Esophagus muscularis mucosa (tissue), 4 donors: ENCODE results near the gene PPP2R5D. TPM values are rescaled to one million over a fixed set of nuclear protein-coding genes. Genes with fewer than 3 reads are reported as not detected.

Experiments
- DNase-seq: peaks from one replicate; pipeline ENCODE4 v3.0.0-alpha.2; 2017; ENCODE audit errors: extremely low spot score
- H3K27ac ChIP-seq, 4 donors: fragments of 200-600 bp; sonication (generic); replicated peaks in 1 of 4; 1 replicate in 3 of 4; 2 replicates in 1 of 4; pipeline ENCODE4 v1.5.1; 2016 to 2019; ENCODE audit warnings: mild to moderate bottlenecking in 1 of 4
- H3K27me3 ChIP-seq, 4 donors: fragments of 200-600 bp; sonication (generic); one replicate each; pipeline versions ENCODE4 v1.5.1 to v1.6.0; 2016 to 2019
- H3K36me3 ChIP-seq, 4 donors: fragments of 200-600 bp; sonication (generic); one replicate each; pipeline ENCODE4 v1.5.1; 2016 to 2019
- H3K4me1 ChIP-seq, 4 donors: fragments of 200-600 bp; sonication (generic); one replicate each; pipeline ENCODE4 v1.5.1; 2016 to 2019
- H3K4me3 ChIP-seq, 4 donors: fragments of 200-600 bp; sonication (generic); 1 replicate in 2 of 4; 2 replicates in 2 of 4; pipeline ENCODE4 v1.5.1; 2016 to 2019; ENCODE audit warnings: mild to moderate bottlenecking in 4 of 4, moderate library complexity in 1 of 4
- H3K9me3 ChIP-seq, 4 donors: fragments of 200-600 bp; sonication (generic); 1 replicate in 3 of 4; 2 replicates in 1 of 4; pipeline ENCODE4 v1.5.1; 2016 to 2019
- CTCF ChIP-seq, 3 experiments: fragments of 200-600 bp in 2 of 3; fragments of 450-650 bp in 1 of 3; sonication (generic) in 2 of 3; IDR thresholded peaks; one replicate each; pipeline ENCODE4 v1.5.1; 2017 to 2019; ENCODE audit warnings: antibody characterized with exemption in 3 of 3, mild to moderate bottlenecking in 2 of 3, moderate library complexity in 1 of 3
- EP300 ChIP-seq: sonication (generic); formaldehyde crosslinking; IDR thresholded peaks from one replicate; pipeline ENCODE4 v1.6.1; 2017; ENCODE audit warnings: antibody characterized with exemption
- POLR2A ChIP-seq: fragments of 450-650 bp; IDR thresholded peaks from one replicate; pipeline ENCODE4 v1.6.1; 2017; ENCODE audit warnings: antibody characterized with exemption, moderate library complexity, mild to moderate bottlenecking, low read depth
- POLR2AphosphoS5 ChIP-seq, 2 donors: sonication (generic); formaldehyde crosslinking; IDR thresholded peaks; one replicate each; pipeline ENCODE4 v1.6.1; 2017; ENCODE audit warnings: antibody characterized with exemption in 2 of 2
- WGBS: methylation state at CpG from one replicate; pipeline ENCODE4 v1.1.5; 2018; 5-methylcytosine and 5-hydroxymethylcytosine counted together
- intact Hi-C: fragments of 100-400 bp; cut with DNase I; formaldehyde crosslinking; loops from one replicate; pipeline ENCODE4 v1.15.1; 2023
- total RNA-seq, 4 donors: library from RNA; depleted of rRNA; stranded (reverse); fragments of >200 nt; gene quantifications; one replicate each; pipeline versions ENCODE4 v1.1.0 to v1.2.1, GENCODE V29; 2016

Gene PPP2R5D
- total RNA-seq, 4 donors from 2014 or later, result 35.3 to 48.2 (median 42.4) TPM

- no peak for DNase-seq
- Histone ChIP-seq H3K27me3 (no peaks in the 10 kb centered on the region), H3K36me3 (peaks cover 10 to 95% (median 70%) of the 10 kb centered on the region in 4 donors), H3K4me3 (no peak overlapping the region), H3K27ac (no peak overlapping the region), H3K4me1 (peaks cover 9 to 12% (median 10%) of the 10 kb centered on the region in 4 donors), H3K9me3 (no peaks in the 10 kb centered on the region)
- intact Hi-C loops, result no loop called here
- WGBS, result 91% methylated on average over 9 of the region's 9 CpGs
- TF ChIP-seq POLR2AphosphoS5 (IDR thresholded peaks at IDR 0.05) (no peak), CTCF (IDR thresholded peaks at IDR 0.05) (no peak), EP300 (no peak), POLR2A (no peak)
Observed at GRCh38 chr6:43036712-43037111, 52.3 kb downstream of the PPP2R5D start.

- TF ChIP-seq CTCF (IDR thresholded peaks at IDR 0.05) (no peak), POLR2A (no peak), EP300 (no peak), POLR2AphosphoS5 (IDR thresholded peaks at IDR 0.05) (no peak)
- Histone ChIP-seq H3K27me3 (no peaks in the 10 kb centered on the region), H3K4me3 (no peak overlapping the region), H3K36me3 (peaks cover 10 to 95% (median 70%) of the 10 kb centered on the region in 4 donors), H3K9me3 (no peaks in the 10 kb centered on the region), H3K4me1 (peaks cover 9 to 12% (median 10%) of the 10 kb centered on the region in 4 donors), H3K27ac (no peak overlapping the region)
- intact Hi-C loops, result no loop called here
- no peak for DNase-seq
- 87% methylated on average over 5 of the region's 5 CpGs for WGBS
Observed at GRCh38 chr6:43037197-43037596, 52.8 kb downstream of the PPP2R5D start.

- H3K27ac ChIP-seq, result no peak overlapping the region
- H3K4me1 ChIP-seq, result peaks cover 9 to 12% (median 10%) of the 10 kb centered on the region in 4 donors
- no peak overlapping the region for H3K4me3 ChIP-seq
- H3K9me3 ChIP-seq, result no peaks in the 10 kb centered on the region
- peaks cover 10 to 95% (median 71%) of the 10 kb centered on the region in 4 donors for H3K36me3 ChIP-seq
- TF ChIP-seq EP300, result no peak
- TF ChIP-seq CTCF (IDR thresholded peaks at IDR 0.05), result no peak
- no peak for TF ChIP-seq POLR2AphosphoS5 (IDR thresholded peaks at IDR 0.05)
- no peak for TF ChIP-seq POLR2A
- WGBS, result 86% methylated on average over 9 of the region's 9 CpGs
- no peak for DNase-seq
- H3K27me3 ChIP-seq, result no peaks in the 10 kb centered on the region
- intact Hi-C loops, result no loop called here
Observed at GRCh38 chr6:43037706-43038105, 53.3 kb downstream of the PPP2R5D start.

- Histone ChIP-seq H3K27me3 (no peaks in the 10 kb centered on the region), H3K27ac (no peak overlapping the region), H3K9me3 (no peaks in the 10 kb centered on the region), H3K4me1 (peaks cover 9 to 12% (median 10%) of the 10 kb centered on the region in 4 donors), H3K36me3 (peaks cover 10 to 95% (median 74%) of the 10 kb centered on the region in 4 donors), H3K4me3 (no peak overlapping the region)
- TF ChIP-seq POLR2AphosphoS5 (IDR thresholded peaks at IDR 0.05) (no peak), CTCF (IDR thresholded peaks at IDR 0.05) (no peak), POLR2A (no peak), EP300 (no peak)
- no peak for DNase-seq
- 76% methylated on average over 9 of the region's 9 CpGs for WGBS
- intact Hi-C loops, result no loop called here
Observed at GRCh38 chr6:43038727-43039126, 54.4 kb downstream of the PPP2R5D start.
